Activated CD4-positive, alpha-beta T cell treated with anti-CD3 and anti-CD28 coated beads, Interleukin-2, amount 10 ng/mL, durations not matched to agents 24 days and 14 days (primary cell): ENCODE data around the gene PRSS22. TPM values are rescaled to one million over a fixed set of nuclear protein-coding genes. Genes with fewer than 3 reads are reported as not detected.

Source experiments
- DNase-seq: peaks from one replicate; pipeline ENCODE4 v3.0.0; 2022
- H3K27ac Mint-ChIP-seq: one replicate; pipeline ENCODE4 v1.8.0; 2022; ENCODE audit warnings: mild to moderate bottlenecking, mixed read lengths
- H3K27me3 Mint-ChIP-seq: one replicate; pipeline ENCODE4 v1.8.0; 2022; ENCODE audit warnings: mixed read lengths
- H3K36me3 Mint-ChIP-seq: one replicate; pipeline ENCODE4 v1.8.0; 2022; ENCODE audit warnings: low read depth, mild to moderate bottlenecking, mixed read lengths
- H3K4me1 Mint-ChIP-seq: one replicate; pipeline ENCODE4 v1.8.0; 2021; ENCODE audit warnings: mixed read lengths
- H3K4me3 Mint-ChIP-seq: one replicate; pipeline ENCODE4 v1.8.0; 2022; ENCODE audit warnings: mild to moderate bottlenecking, moderate library complexity, mixed read lengths
- H3K9me3 Mint-ChIP-seq: one replicate; pipeline ENCODE4 v1.8.0; 2021; ENCODE audit warnings: mixed read lengths
- intact Hi-C: fragments of 100-400 bp; cut with micrococcal nuclease; formaldehyde crosslinking; loops from one replicate; pipeline ENCODE4 v1.15.1; 2023
- total RNA-seq: library from RNA; stranded (reverse); gene quantifications from 2 replicates; pipeline ENCODE4 v1.2.3, GENCODE V29; 2022

PRSS22 gene
- total RNA-seq, 1 donor from 2014 or later = not detected

DNA sequence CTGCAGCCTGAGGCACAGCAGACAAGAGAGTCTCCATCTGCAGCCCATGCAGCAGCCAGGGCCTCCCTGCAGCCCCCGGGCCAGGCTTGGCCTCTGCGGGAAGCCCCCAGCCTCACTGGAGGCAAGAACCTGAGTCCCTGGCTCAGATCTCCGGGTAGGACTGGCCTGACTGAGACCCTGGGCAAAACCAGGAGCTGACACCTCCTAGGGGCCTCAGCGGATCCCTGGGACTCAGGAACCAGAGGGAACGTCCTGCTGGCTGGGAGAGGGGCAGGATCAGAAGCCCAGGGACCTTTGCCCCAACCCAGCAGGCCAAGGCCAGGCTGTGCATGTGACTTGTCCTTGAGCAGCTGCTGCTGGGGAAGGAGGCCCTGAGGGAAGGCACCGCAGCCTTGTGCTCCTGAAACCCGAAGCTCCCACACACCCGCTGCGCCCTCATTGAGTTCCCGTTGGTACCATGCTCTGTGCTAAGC lies 42.6 kb downstream of the PRSS22 start:
- intact Hi-C loops = no loop called here
- Mint-ChIP-seq H3K36me3 (no peaks in the 10 kb centered on the region), H3K4me3 (no peak overlapping the region), H3K27me3 (no peaks in the 10 kb centered on the region), H3K27ac (no peak overlapping the region), H3K9me3 (no peaks in the 10 kb centered on the region), H3K4me1 (no peaks in the 10 kb centered on the region)
- DNase-seq = no peak

DNA sequence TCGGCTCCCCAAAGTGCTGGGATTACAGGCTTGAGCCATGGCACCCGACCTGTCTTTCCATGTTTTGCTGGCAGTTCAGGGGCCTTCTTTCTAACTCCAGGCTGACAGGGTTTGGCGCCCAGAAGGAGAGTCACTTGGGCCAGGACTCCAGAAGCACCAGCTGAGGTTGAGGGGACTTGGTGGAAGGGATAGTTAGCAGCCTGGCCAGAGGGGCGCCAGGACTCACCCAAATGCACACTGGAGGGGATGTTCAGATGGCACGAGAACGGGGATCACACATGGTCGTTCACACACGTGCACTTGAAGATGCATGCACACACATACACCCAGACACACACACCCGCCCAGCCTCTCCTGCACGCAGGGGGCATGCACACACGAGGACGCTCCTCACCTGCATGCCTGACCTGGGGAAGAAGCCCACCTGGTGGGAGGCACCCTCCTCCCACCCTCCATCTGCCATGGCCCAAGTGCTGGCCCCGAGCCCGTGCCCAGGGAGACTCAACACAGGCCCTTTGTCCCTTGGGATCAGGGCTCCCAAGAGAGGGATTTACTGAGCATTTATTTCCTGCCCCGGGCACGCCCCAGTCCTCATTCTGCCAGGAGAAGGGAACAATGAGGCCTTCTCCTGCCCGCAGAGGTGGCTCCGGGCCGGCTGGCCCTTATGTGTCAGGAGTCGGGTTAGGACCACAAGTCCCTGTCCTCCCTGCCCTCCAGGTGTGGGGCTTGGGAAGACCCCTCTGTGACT lies 43.2 kb downstream of the PRSS22 start:
- no peaks in the 10 kb centered on the region for H3K27me3 Mint-ChIP-seq
- intact Hi-C loops = no loop called here
- H3K27ac Mint-ChIP-seq = no peak overlapping the region
- H3K4me1 Mint-ChIP-seq = no peaks in the 10 kb centered on the region
- no peaks in the 10 kb centered on the region for H3K9me3 Mint-ChIP-seq
- no peak overlapping the region for H3K4me3 Mint-ChIP-seq
- H3K36me3 Mint-ChIP-seq = no peaks in the 10 kb centered on the region
- DNase-seq = no peak

DNA sequence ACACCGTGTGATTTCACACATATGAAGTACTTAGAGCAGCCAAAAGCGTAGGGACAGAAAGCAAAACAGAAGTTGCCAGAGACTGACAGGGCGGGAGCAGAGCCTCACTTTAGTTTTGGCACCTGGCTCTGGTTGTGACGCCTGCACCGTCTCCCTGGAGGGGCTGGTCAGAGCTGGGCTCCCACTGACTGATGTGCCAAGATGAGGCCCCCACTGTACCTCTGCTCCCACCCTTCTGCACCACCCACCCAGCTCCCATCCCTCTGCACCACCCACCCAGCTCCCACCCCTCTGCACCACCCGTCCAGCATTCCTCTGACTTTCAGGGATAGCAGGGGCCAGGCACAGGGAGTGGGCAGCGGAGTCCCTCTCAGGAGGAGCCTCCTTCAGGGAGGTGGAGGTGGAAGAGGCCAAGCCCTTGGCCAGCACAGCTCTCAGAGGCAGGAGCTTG lies 44.2 kb downstream of the PRSS22 start:
- H3K4me1 Mint-ChIP-seq = no peaks in the 10 kb centered on the region
- no peak overlapping the region for H3K27ac Mint-ChIP-seq
- H3K9me3 Mint-ChIP-seq = no peaks in the 10 kb centered on the region
- H3K4me3 Mint-ChIP-seq = no peak overlapping the region
- H3K27me3 Mint-ChIP-seq = peaks cover 9% of the 10 kb centered on the region
- no peaks in the 10 kb centered on the region for H3K36me3 Mint-ChIP-seq
- DNase-seq = no peak
- intact Hi-C loops = no loop called here

GRCh38 chr16:2811703-2812471 lies 46.1 kb downstream of the PRSS22 start:
- no peaks in the 10 kb centered on the region for H3K9me3 Mint-ChIP-seq
- no peak overlapping the region for H3K27ac Mint-ChIP-seq
- intact Hi-C loops = no loop called here
- no peaks in the 10 kb centered on the region for H3K36me3 Mint-ChIP-seq
- H3K4me1 Mint-ChIP-seq = no peaks in the 10 kb centered on the region
- H3K4me3 Mint-ChIP-seq = no peak overlapping the region
- no peak for DNase-seq
- H3K27me3 Mint-ChIP-seq = peaks cover 11% of the 10 kb centered on the region

- intact Hi-C loops = no loop called here
- H3K4me3 Mint-ChIP-seq = no peak overlapping the region
- no peak for DNase-seq
- H3K4me1 Mint-ChIP-seq = no peaks in the 10 kb centered on the region
- H3K36me3 Mint-ChIP-seq = no peaks in the 10 kb centered on the region
- H3K27ac Mint-ChIP-seq = no peak overlapping the region
- H3K9me3 Mint-ChIP-seq = no peaks in the 10 kb centered on the region
- H3K27me3 Mint-ChIP-seq = peaks cover 11% of the 10 kb centered on the region
Observed at GRCh38 chr16:2810651-2811050, 47.3 kb downstream of the PRSS22 start.

- H3K4me3 Mint-ChIP-seq = no peak overlapping the region
- H3K36me3 Mint-ChIP-seq = no peaks in the 10 kb centered on the region
- intact Hi-C loops = no loop called here
- no peaks in the 10 kb centered on the region for H3K4me1 Mint-ChIP-seq
- H3K27me3 Mint-ChIP-seq = peaks cover 14% of the 10 kb centered on the region
- H3K27ac Mint-ChIP-seq = no peak overlapping the region
- no peaks in the 10 kb centered on the region for H3K9me3 Mint-ChIP-seq
- no peak for DNase-seq
Observed at GRCh38 chr16:2809149-2809760, 48.7 kb downstream of the PRSS22 start.

DNA sequence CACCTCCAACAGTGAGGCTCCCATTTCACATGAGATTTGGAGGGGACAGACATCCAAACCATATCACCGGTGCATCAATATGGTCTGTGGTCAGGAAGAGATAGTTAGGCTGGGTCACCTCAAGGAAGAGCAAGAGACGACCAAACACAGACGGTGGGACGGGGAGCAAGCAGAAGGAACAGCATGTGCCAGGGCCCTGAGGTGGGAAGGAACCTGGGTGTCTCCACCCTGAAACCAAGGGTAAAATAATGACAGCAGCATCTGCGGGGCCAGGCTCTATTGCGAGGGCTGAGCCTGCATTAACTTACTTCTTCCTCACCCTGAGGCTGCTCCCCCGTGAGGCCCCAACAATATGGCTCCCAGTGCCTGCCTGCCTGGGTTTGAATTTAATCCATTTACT lies 49.8 kb downstream of the PRSS22 start:
- DNase-seq = no peak
- Mint-ChIP-seq H3K27ac (no peak overlapping the region), H3K36me3 (no peaks in the 10 kb centered on the region), H3K4me3 (no peak overlapping the region), H3K27me3 (peaks cover 14% of the 10 kb centered on the region), H3K4me1 (no peaks in the 10 kb centered on the region), H3K9me3 (no peaks in the 10 kb centered on the region)
- intact Hi-C loops = no loop called here

DNA sequence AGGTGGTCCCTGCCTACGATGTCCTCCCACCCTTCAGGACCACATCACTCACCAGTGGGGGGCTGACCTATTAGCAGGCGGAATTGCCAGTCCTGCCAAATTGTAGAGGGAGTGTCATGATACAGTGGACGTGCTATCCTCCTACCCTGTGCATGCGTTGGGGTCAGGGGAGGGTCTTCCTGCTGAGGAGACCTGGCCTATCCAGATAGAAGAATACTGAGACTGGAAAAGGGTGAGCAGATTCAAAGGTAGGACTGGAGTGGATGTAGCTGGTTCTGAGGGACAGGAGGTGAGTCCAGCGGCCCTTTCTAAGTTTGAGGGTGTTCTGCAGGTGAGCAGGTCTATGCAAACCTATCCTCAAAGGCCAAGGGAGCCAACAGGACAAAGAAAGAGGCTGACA lies 51.7 kb downstream of the PRSS22 start:
- no peaks in the 10 kb centered on the region for H3K4me1 Mint-ChIP-seq
- H3K36me3 Mint-ChIP-seq = no peaks in the 10 kb centered on the region
- intact Hi-C loops = no loop called here
- DNase-seq = no peak
- peaks cover 14% of the 10 kb centered on the region for H3K27me3 Mint-ChIP-seq
- no peak overlapping the region for H3K27ac Mint-ChIP-seq
- H3K9me3 Mint-ChIP-seq = no peaks in the 10 kb centered on the region
- H3K4me3 Mint-ChIP-seq = no peak overlapping the region

- H3K27me3 Mint-ChIP-seq = peaks cover 14% of the 10 kb centered on the region
- H3K4me1 Mint-ChIP-seq = no peaks in the 10 kb centered on the region
- no peak overlapping the region for H3K27ac Mint-ChIP-seq
- intact Hi-C loops = no loop called here
- no peaks in the 10 kb centered on the region for H3K9me3 Mint-ChIP-seq
- no peak for DNase-seq
- no peaks in the 10 kb centered on the region for H3K36me3 Mint-ChIP-seq
- no peak overlapping the region for H3K4me3 Mint-ChIP-seq
Observed at GRCh38 chr16:2804728-2805127, 53.2 kb downstream of the PRSS22 start.

DNA sequence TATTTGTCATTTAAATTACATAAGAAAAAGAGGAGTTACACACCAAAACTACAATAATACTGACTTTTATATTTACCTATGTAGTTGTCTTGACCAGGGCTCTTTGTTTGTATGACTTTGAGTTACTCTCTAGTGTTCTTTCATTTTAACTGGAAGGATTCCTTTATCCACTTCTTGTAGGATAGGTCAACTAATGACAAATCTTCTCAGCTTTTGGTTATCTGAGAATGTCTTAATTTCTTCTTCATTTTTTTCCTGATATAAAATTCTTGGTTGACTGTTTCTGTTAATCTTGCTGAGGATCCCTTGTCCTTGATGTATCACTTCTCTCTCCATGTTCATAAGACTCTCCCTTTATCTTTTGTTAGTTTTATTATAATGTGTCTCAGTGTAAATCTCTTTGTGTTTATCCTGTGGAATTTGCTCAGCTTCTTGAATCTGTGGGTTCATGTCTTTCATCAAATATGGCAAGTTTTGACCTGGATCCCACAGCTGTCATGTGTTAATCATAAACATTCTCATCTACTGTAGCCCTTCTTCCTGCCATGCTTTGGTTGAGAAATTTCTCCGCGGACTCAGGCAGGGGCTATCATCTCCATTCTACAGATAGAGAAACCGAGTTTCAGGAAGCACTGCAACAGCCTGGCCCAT lies 54.3 kb downstream of the PRSS22 start:
- DNase-seq = no peak
- Mint-ChIP-seq H3K9me3 (no peaks in the 10 kb centered on the region), H3K36me3 (no peaks in the 10 kb centered on the region), H3K4me3 (no peak overlapping the region), H3K27ac (no peak overlapping the region), H3K27me3 (peaks cover 5% of the 10 kb centered on the region), H3K4me1 (no peaks in the 10 kb centered on the region)
- intact Hi-C loops = no loop called here

Other genes starting within 250 kb of the PRSS22 start
- 54.4 and 57.0 TPM in 2 replicates for gene KCTD5, start 175.6 kb downstream of the PRSS22 start, total RNA-seq
- gene PRSS27, start 137.9 kb downstream of the PRSS22 start, total RNA-seq = 1.8 and 2.0 TPM in 2 replicates
- 635 and 680 TPM in 2 replicates for gene SRRM2, start 105.5 kb downstream of the PRSS22 start, total RNA-seq
- 241 and 259 TPM in 2 replicates for gene ELOB, start 80.9 kb downstream of the PRSS22 start, total RNA-seq
- not detected in 2 replicates for gene PRSS33, start 70.6 kb downstream of the PRSS22 start, total RNA-seq
- not detected in 2 replicates for gene PRSS41, start 59.7 kb downstream of the PRSS22 start, total RNA-seq
- gene PRSS21, start 40.9 kb downstream of the PRSS22 start, total RNA-seq = 10.2 and 11.8 TPM in 2 replicates
- 9.3 and 11.0 TPM in 2 replicates for gene ZG16B, start 27.9 kb downstream of the PRSS22 start, total RNA-seq
- gene FLYWCH2, start 25.0 kb upstream of the PRSS22 start, total RNA-seq = 21.2 and 22.2 TPM in 2 replicates
- gene FLYWCH1, start 53.8 kb upstream of the PRSS22 start, total RNA-seq = 63.9 and 64.5 TPM in 2 replicates
- 0.17 and 0.28 TPM in 2 replicates for gene KREMEN2, start 106.1 kb upstream of the PRSS22 start, total RNA-seq
- gene PAQR4, start 111.2 kb upstream of the PRSS22 start, total RNA-seq = 41.0 and 43.3 TPM in 2 replicates
- gene PKMYT1, start 122.3 kb upstream of the PRSS22 start, total RNA-seq = 152 TPM in 2 replicates
- not detected in 2 replicates for gene CLDN9, start 154.8 kb upstream of the PRSS22 start, total RNA-seq
- not detected in 2 replicates for gene CLDN6, start 160.0 kb upstream of the PRSS22 start, total RNA-seq
- 7.3 TPM in 2 replicates for gene TNFRSF12A, start 162.2 kb upstream of the PRSS22 start, total RNA-seq
- gene HCFC1R1, start 165.8 kb upstream of the PRSS22 start, total RNA-seq = 29.4 TPM in 2 replicates
- 55.3 and 57.0 TPM in 2 replicates for gene THOC6, start 165.9 kb upstream of the PRSS22 start, total RNA-seq
- 0.43 and 0.63 TPM in 2 replicates for gene BICDL2, start 178.8 kb upstream of the PRSS22 start, total RNA-seq
- gene MMP25, start 188.4 kb upstream of the PRSS22 start, total RNA-seq = 8.1 and 10.2 TPM in 2 replicates
- gene IL32, start 207.5 kb upstream of the PRSS22 start, total RNA-seq = 918 and 934 TPM in 2 replicates
- not detected in 2 replicates for gene ZSCAN10, start 241.1 kb upstream of the PRSS22 start, total RNA-seq